NCI-H2081 treated with DMSO at 0.1 percent for 48 hours (cell line): Measurements from ENCODE around the gene ADAMTS17.

Source experiments
- DNase-seq: peaks from one replicate; lab custom pipeline; 2025; lab: John Stamatoyannopoulos, UW

Gene ADAMTS17

GRCh38 chr15:100134089-100134583 lies 207.6 kb downstream of the ADAMTS17 start:
- DNase-seq = no peak

DNA sequence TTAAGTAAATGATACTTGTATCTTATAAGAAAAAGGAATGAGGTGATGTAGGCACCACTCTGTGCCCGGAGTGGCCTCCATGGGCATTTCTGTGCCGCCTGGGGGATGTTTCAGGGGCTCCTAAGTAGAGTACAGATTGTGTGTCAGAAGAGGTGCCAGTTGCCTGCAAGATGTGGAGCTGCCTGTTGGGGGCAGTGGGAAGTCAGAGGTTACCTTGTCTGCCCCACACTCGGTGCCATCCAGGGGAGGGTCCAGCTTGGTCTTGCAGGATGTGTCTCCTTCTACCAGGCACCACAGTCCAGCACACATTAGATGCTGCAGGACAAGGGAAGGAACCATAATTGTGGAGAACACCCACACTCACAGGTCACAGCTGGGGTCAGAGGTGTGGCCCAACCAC lies 208.8 kb downstream of the ADAMTS17 start:
- no peak for DNase-seq

GRCh38 chr15:100132309-100132708 lies 209.5 kb downstream of the ADAMTS17 start:
- no peak for DNase-seq

DNA sequence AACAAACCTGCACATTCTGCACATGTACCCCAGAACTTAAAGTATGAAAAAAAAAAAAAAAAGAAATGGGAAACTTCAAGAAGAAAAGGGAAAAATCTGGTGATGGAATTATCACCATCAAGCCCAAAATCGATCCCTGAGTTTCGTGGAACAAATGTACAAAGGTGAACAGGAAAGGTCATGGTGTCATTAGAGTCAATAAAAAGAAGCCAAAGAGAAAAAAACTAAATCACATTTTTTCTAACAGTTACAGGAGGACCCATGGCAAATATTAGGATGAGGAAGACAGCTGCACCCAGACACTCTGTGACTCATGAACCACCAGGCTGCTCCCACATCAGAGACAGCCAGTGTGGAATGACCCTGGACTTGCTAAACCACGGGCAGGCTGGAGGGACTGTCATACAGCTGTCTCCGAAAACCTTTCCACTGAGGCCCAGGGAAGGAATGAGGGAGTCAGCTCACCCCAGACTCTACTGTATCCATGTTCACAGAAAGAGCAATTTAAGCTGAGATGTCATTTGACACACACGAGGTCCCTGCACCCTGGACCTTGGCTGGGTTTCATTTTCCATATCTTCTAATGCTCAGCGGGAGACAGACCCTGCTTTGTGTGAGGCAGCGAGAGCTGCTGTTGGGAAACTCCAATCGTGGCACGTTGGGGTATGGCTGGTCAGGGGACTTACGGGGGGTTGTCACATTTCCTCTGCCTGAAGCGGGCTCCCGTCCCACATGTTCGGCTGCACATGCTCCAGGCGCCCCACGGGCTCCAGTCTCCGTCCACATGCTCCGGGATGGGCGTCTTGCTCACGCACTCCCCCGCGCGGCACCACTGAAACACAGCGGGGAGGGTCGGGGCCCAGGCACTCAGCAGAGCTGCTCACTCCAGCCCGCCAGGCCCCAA lies 210.2 kb downstream of the ADAMTS17 start:
- DNase-seq = no peak

- no peak for DNase-seq
Measured at GRCh38 chr15:100129677-100130076, 212.1 kb downstream of the ADAMTS17 start.

GRCh38 chr15:100125401-100126191 lies 216.2 kb downstream of the ADAMTS17 start:
- no peak for DNase-seq

DNA sequence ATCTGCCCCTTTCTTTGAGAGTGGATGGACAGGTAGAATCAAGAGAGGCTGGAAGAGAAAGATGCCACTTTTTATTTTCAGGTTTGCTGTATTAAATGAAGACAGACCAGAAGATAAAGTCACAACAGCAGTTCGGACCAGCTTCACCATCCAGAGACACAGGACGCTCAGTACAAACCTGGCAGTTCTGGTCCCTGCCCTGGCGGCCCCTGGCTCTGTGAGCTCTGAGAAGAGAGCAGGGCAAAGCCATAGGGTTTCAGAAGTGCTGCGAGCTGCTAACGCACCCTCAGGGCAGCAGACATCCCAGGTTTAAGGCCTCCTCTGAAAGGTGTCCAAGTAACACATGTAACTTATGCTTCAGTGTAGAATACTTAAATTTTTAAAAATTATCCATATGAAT lies 216.8 kb downstream of the ADAMTS17 start:
- no peak for DNase-seq

DNA sequence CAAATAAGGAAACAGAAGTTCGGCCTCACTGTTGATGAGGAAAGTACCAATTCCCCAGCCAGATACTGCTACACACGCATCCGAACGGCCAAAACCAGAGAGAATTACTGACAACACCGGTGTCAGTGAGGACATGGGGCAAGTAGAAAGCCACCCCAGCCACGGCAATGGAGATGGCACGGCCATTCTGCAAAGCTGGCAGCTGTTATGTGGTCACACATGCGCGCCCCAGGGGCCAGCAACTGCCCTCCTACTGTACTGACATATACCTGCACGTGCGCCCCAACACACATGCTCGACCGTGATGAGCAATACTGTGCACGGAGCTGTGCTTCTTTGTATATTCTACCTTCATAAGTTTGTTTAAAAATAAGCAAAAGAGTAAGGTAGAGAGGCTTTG lies 217.4 kb downstream of the ADAMTS17 start:
- no peak for DNase-seq

GRCh38 chr15:100123611-100124010 lies 218.2 kb downstream of the ADAMTS17 start:
- DNase-seq = no peak

DNA sequence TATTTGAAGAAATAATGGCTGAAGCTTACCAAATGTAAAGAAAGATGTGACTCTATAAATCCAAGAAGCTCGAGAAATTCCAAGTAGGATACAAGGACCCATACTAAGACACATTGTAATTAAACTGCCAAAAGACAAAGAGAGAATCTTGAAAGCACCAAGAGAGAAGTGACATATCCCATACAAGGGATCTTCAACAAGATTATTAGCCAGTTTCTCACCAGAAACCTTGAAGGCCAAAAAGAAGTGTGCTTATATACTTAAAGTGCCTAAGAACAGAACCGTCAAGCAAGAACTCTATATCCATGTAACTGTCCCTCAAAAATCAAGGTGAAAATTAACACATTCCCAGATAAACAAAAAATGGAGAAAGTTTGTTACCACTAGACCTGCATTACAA lies 220.5 kb downstream of the ADAMTS17 start:
- DNase-seq = no peak

DNA sequence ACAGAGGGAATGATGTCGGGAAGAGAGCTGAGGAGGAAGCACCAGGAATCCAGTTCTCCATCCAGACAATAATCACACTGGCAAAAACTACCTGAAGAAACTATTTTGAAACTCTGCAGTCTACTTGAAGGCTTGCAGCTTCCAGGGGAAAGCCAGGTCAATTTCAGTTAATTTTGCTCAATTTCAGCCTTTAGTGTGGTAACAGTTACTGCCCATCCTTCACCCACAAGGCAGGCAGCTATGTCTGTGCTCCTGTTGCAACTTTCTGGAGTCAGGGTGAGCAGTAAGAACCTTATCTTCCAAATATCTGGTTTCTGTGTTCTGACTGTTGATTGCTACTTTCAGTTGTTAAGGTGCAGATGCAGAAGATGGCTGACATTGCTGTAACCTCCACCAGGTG lies 221.7 kb downstream of the ADAMTS17 start:
- DNase-seq = no peak

DNA sequence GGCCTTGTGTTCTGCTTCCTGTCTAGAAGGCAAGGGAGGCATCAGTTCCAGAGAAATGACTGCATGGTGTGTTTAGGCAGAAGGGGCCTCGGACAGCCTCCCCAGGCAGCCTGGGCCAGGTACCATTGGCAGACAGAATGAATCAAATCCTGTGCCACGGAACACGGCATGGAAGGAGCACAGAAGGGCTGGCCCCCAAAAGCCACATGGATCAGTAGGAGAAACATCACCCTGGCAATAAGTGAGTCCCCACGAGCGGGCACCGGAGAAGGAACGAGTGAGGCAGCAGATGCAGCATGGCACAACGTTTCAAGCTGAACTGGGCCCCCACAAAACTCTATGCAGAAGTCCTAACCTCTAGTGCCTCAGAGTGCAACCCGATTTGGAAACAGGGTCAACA lies 223.2 kb downstream of the ADAMTS17 start:
- no peak for DNase-seq

DNA sequence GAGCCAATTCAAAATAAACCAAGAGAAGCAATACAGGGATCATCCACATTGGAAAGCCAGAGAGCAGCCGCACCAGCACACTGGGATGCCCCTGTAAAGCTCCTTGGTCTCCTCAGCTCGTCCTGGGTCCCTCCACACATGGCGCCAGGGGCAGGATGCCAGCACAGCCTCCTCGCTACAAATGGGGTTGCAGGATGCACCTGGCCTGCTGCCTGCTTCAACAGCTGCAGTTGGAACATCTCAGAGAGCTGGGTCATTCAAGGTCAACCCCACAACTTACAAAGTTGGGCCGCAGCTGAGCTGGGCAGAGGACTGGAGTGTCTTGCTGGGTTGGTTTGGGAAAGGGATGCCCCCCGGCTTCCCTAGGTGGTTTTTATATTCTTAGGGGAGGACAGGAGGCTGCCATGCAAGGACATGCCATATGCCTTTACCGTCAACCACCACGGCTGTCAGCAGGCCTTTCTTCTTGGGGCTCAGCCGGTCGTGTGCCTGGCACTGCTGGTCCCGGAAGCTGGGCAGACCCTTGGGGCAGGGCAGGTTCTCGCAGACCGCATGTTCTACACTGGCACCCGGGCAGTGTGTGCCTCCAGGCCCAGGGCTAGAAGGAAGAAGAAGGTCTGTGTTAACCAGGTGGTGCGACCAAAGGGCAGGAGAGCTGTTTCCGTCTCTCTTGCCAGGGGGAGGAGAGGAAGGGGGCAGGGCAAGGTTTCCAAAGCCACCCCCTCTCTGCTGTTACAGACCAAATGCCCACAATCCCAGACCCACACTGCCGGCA lies 225.2 kb downstream of the ADAMTS17 start:
- no peak for DNase-seq

GRCh38 chr15:100115711-100116090 lies 226.1 kb downstream of the ADAMTS17 start:
- no peak for DNase-seq

DNA sequence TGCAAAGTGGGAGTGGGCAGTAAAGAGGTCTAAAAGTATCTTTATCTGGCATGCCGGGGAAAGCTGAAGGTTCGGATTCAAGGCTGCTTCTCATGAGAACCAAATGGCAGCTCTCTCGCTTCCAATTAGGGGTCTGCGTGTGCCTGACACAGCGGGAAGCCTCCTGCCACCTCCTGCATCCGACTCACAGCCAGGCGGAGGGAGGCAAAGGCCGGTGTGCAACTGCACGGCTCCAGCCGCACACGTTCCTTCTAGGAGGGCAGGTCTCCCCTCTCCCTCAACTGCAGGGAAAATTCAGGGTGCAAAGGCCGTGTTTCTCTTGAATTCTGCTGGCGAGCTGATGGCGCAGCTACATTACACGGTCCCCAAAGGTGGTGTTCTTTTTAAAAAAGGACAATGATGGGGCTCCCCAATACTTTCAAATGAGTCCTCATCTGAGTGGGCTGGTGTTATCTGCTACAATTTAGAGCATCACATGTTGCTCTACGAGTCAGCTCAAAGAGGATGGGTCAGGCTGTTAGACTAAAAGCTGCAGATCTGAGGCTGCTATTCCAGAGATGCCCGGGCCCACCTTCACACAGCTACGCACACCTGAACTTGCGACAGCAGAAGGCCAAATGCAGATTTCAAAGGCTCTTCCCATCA lies 226.6 kb downstream of the ADAMTS17 start:
- no peak for DNase-seq

GRCh38 chr15:100114571-100114970 lies 227.2 kb downstream of the ADAMTS17 start:
- DNase-seq = no peak

DNA sequence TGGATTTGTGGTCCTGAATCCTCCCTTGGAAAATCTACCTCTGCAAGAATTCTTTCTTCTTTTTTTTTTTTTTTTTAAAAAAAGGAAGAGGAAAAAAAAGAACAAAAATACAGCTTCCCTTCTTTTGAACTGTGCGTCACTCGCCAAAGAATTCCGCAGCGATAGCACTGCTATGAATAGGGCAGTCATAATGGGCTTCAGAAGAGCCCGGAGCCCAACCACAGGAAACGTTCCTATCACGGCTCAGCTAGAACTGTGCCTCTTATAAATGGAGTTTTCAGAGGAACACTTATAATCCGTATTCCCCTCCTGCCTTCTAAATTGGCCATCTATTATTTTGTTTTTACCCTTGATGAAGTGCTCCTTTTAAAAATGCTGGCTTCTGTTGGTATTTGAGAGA lies 227.7 kb downstream of the ADAMTS17 start:
- DNase-seq = no peak

GRCh38 chr15:100113351-100114080 lies 228.3 kb downstream of the ADAMTS17 start:
- DNase-seq = no peak

DNA sequence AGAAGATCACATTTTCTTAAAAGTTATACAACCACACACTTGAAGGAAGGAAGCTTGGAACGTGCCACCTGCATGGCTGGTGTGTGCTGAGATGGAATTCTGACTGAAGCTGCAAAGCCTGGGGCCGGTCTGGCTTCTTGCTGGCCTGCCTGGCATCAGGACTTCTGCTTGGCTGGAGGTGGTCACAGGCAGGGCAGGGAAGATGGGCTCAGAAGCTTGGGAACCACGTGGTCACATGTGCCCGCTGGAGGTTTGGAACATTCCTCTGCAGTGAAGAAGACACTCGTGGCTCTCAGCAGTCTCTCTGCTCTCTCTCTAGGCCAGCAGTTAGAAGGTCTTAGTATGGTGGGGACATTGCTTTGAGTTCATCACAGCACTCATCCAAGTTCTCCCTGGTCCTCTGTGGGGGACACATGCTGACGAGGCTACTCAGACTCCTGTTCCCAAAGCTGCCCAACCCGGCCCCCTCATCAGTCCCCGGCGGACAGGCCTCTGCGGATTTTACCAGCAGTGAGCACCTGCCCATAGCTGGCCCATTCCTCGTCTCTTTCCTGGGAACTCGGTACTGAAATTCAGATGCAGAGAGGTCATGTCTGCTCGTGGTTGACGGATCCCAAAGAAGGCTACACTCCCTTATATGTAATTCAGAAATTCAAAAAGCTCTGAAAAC lies 229.0 kb downstream of the ADAMTS17 start:
- DNase-seq = no peak

GRCh38 chr15:100112061-100112420 lies 229.7 kb downstream of the ADAMTS17 start:
- DNase-seq = no peak
